Spleen (tissue), 7 donors: Measurements from ENCODE around the gene KRTAP6-3.

Experiments
- POLR2A ChIP-seq, 3 donors: fragments of 450-650 bp; IDR thresholded peaks; one replicate each; pipeline ENCODE4 v1.5.1; 2017; ENCODE audit warnings: antibody characterized with exemption in 3 of 3, mild to moderate bottlenecking in 1 of 3
- POLR2AphosphoS5 ChIP-seq, 3 donors: sonication (generic); formaldehyde crosslinking; IDR thresholded peaks; one replicate each; pipeline ENCODE4 v1.5.1; 2017; ENCODE audit warnings: antibody characterized with exemption in 3 of 3
- TF ChIP-seq, protein P1 (sequence below), 11 experiments: fragments of 200-600 bp in 7 of 11; fragments of 450-650 bp in 4 of 11; sonication (generic) in 4 of 11; IDR thresholded peaks in 8 of 11; conservative IDR thresholded peaks in 3 of 11; 1 replicate in 7 of 11; 2 replicates in 4 of 11; pipeline versions ENCODE4 v1.4.0 to v1.8.0; 2016 to 2021; ENCODE audit warnings: antibody characterized with exemption in 11 of 11, inconsistent platforms in 4 of 11, mild to moderate bottlenecking in 1 of 11
- donor health status: DM: no; HTN: no; CAD: no; lungs with moderate emphysema.
- donor health status: DM: no; HTN: no; CAD: no.
- donor health status: DM: no; HTN: no; CAD: no.

DNA sequence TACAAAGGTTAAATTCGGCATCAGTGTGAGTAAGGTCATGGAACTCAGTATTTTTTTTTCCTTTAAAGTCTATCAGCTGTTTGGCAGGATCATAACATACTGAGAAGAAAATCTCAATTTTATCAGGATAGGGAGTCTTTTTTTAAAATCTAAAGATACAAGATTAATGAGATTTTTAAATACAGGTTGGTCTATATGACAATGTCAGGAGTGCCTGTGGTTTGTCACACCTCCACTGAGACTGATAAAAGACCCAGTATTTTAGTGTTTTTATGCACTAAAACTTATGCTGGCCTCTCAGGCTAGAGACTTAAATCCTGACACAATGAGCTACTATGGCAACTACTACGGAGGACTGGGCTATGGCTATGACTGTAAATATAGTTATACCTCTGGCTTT lies 50.3 kb downstream of the KRTAP6-3 start, which contains the start of gene KRTAP20-3:
- TF ChIP-seq, protein P1, sequence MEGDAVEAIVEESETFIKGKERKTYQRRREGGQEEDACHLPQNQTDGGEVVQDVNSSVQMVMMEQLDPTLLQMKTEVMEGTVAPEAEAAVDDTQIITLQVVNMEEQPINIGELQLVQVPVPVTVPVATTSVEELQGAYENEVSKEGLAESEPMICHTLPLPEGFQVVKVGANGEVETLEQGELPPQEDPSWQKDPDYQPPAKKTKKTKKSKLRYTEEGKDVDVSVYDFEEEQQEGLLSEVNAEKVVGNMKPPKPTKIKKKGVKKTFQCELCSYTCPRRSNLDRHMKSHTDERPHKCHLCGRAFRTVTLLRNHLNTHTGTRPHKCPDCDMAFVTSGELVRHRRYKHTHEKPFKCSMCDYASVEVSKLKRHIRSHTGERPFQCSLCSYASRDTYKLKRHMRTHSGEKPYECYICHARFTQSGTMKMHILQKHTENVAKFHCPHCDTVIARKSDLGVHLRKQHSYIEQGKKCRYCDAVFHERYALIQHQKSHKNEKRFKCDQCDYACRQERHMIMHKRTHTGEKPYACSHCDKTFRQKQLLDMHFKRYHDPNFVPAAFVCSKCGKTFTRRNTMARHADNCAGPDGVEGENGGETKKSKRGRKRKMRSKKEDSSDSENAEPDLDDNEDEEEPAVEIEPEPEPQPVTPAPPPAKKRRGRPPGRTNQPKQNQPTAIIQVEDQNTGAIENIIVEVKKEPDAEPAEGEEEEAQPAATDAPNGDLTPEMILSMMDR (IDR thresholded peaks at IDR 0.05 in 8 of 11, conservative IDR thresholded peaks at IDR 0.05 in 3 of 11): no peak
- TF ChIP-seq POLR2A (IDR thresholded peaks at IDR 0.05): no peak
- no peak for TF ChIP-seq POLR2AphosphoS5 (IDR thresholded peaks at IDR 0.05)
